GOT3 (cell line): ENCODE results near the gene ASPSCR1.
"Not testable (repeated sequence)": the region's sequence is repeated elsewhere in the genome, so short reads cannot be mapped to it uniquely, and the experiment has no call there.

ENCODE experiments used
- DNase-seq: peaks from one replicate; lab custom pipeline; 2025; ENCODE audit warnings: mixed read lengths; lab: John Stamatoyannopoulos, UW

ASPSCR1 gene

DNA sequence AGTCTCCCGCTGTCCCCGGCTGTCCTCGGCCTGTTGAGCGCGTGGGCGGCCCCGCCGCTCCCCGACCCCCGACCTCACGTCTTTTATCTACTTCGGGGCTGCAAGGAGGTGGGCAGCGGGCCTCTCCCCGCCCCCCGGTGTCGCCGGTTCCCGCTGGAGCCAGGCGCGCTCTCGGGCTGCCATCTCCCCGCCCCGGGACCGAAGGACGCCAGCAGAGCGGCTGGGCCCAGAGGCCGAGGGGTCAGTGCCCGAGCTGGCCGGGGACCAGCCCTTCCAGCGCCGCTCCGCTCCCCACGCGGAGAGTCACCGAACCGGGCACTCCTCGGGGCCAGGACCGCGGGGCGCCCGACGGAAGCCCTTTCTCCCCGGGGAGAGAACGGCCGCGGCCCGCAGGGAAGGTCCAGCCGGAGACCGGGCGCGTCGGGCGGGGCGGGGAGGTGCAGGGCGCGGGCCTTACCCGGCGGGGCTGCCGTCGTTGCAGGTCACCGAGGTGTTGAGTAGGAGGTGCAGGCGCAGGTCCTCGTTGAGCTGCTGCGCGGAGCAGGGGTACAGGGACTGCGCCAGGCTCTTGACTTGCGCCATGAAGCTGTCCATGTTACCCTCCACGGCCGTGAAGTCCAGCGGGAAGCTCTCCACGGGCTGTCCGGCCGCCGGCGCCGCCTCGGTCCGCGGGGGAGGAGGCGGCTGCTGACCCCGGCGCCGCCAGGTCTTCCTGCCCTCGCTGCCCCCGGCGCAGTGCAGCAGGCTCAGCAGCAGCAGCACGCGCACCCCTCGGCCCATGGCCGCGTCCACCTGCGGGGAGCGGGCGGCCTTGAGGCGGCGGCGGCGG lies 17.1 kb upstream of the ASPSCR1 start:
- DNase-seq, result no peak

DNA sequence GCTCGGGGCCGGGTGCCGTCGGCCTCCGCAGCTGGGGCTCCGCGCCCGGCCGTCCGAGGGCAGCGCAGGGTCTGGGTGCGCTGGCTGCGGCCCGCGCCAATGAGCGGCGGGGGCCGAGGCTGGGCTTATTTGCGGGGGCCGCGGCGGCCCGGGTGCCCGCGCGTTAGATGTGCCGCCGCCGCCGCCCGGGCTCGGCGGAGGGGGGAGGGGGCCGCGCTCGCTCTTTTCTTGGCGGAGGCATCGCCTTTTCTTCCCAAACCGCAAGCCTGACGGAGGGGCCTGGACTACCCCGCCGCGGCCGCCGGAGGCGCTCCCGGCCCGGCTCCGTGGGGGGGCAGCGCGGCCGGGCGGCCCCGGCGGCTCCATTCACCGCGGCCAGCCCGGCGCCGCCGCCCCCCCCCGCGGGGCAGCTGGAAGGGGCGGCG lies 16.3 kb upstream of the ASPSCR1 start, which contains the start of gene NOTUM:
Gene NOTUM (minus strand): TSS at position 101 of the 425 bp plus-strand sequence. CDS start 278 bp downstream, outside the sequence.
- no peak for DNase-seq

DNA sequence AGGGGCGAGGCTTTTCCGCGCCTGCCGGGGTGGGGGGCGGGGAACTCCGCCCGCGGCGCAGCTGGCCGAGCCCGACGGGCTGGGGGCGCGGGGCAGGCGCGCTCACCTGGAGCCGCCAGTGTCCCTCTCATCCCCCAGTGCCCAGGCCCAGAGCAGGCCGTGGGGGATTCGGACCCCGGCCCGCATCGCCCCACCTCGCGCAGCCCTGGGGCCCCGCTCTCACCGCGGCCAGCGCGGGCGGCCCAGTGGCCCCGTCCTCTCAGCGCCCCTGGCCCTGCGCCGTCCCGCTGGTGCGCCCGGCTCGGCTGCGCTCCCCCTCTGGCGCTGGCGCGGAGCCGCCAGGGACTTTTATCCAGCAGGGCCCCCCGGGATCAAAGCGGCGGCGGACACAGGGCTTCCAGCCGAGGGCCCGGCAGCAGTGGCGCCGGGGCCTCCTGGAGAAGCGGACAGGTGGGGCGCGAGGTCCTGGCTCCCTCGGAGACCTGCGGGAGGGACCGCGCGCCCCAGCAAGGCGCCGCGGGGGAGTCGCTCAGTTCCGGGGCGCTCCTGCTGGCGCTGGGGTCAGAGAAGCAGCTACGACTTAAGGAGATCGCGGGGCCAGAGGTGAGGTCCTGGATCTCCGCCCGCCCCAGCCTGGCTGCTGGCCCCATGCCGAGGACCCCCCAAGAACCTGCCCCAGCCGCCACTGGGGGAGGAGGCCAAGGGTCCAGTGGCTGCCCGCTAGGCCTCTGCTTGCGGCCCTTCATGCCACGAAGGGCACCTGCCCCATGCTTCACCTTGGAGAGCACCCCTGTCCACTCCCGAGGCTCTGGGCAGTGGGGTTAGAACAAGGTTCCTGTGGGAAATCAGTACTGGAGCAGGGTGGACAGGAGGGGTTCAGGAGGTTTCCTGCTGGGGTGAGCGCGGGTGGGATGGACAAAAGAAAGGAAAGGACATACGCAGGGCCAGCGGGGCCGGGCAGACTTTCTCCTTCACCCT lies 15.6 kb upstream of the ASPSCR1 start:
- DNase-seq, result no peak

DNA sequence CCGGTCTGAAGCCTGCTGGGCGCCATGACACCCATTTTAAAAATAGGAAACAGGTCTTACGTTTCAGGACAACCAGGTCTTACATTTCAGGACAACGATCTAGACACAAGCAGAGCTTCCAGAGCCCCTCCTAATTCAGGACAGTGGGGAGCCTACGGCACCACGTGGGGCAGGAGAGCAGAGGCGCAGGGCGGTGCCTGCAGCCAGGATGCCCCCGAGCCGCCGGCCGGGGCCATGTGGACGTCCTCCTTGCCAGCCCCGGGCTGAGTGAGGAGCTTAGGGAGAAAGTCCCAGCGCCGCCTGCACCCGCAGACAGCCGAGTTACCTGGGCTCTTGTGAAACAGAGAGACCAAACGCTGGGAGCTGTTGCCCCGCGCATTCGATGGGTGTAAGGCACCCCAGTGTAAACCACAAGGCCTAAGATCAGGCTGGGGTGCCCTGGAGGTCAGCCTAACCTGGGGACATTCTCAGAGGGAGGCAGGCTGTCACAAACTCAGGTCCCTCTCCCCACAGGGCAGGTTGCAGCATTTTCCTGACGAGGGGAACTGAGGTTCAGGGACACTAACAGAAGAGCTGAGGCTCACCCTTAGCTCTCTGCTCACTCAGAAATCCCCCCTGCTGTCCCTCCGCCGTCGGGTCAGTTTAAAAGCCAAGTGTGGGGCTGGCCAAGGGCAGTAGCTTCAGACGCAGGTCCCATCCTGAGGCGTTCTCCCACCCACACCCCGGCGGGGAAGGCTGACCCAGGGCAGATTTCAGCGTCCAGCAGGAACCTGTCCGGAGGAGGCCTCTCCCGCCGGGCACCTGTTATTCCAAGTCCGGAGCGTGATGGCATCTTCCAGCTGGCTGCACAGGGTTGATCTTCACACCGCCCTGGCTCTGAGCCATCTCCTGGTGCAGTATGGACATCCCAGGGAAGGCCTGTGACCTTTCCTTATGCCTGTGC lies 14.7 kb upstream of the ASPSCR1 start:
- DNase-seq, result no peak

GRCh38 chr17:81964081-81964849 lies 13.2 kb upstream of the ASPSCR1 start:
- no peak for DNase-seq

DNA sequence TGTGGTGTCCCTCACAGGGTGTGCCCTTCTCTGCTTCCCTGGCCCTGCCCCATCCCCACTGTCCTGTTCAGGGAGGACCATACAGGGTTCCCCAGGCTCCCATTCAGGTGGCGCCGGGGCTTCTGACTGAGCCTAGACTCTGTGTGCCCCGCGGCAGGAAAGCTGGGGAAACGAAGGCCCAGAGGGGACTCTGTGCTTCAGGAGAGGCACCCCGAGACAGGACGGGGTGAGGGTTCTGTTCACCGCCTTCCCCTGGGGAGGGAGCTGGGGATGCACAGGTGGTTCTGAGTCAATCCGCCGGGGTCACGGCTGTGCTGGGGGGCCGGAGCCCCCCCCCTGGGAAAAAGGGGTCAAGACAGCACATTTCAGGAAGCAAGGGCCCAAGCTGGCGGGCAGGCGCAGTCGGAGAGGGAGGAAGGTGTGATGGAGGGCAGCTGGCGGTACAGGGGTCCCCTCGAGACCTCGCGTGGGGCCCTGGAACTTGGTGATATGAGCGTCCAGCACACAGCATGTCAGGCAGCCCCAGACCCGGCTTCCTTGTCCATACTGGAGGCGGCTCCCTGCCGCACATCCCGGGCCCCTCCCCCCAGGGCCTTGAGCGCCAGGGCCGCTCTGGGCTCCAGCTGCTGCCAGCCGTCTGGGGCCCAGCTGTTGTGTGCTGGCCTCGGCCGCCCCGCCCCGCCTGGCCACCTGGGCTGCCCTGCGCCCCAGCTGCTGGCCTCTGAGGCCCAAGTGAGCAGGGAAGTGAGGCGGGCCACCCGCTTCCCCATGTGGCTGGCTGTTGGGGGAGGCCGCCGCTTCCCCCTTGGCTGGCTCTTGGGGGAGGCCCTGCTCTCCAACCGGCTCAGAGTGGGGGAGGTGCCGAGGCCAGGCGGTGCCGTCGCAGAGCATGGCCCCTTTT lies 10.8 kb upstream of the ASPSCR1 start:
- DNase-seq, result no peak

- DNase-seq, result no peak
Observed at GRCh38 chr17:81967244-81967532, 10.2 kb upstream of the ASPSCR1 start.

- no peak for DNase-seq
Observed at GRCh38 chr17:81967533-81968395, 9.7 kb upstream of the ASPSCR1 start.

GRCh38 chr17:81968396-81968745 lies 9.1 kb upstream of the ASPSCR1 start:
- no peak for DNase-seq

- DNase-seq, result no peak
Observed at GRCh38 chr17:81968850-81969812, 8.3 kb upstream of the ASPSCR1 start.

DNA sequence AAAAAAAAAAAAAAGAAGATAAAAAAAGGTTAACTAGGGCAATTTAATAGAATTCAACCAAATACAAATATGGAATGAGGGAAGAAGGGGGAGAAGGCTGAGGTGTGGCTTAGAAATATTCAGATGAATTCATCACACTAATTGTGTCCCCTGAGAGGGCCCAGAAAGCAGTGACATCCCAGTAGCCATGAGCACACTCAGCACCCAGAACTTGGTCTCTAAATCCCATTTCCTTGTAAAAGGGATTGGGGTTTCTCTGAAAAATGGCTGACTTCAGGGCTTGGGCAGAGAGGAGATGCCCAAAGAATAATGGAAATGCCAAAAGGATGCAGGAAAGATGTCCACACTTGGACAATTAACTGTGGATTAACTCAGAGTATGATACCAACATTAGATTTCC lies 4.0 kb upstream of the ASPSCR1 start:
- no peak for DNase-seq

DNA sequence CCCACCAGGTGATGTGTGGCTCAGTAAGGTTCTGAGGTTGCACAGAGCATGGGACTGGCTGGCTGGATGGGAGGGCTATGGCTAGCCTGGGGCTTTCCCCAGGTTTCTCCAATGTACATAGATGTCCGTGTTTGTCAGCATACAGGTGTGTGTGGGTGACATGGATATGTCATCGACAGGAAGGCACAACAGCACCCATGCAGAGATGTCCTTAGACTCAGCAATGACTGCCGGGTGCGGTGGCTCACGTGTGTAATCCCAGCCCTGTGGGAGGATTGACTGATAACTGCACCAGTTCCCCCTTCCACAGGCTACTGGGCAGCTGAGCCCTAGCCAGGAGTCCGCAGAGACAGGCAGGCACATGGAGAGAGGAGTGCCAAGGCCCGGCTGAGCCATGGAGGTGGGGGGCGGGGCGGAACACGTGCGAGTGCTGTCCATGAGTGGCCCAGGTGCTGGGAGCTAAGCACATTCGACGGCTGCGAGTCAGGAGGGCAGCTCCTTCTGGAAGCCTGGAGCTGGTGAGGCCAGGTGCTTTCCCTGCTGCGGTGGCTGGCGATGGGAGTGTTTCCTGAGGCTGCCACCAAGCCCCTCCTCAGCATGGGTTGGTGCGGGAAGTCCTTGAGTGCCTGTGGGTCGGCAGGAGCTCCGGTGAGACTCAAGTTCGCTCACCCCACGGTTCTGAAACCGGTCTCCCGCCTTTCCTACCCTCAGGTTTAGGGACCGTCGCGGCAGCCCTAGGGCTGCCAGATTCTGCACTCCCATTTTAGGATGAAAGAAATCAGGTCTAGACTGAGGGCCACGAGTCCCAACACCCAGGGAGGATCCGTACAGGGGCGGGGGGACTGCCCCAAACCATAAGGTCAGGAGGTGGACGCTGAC lies 858 bp upstream of the ASPSCR1 start:
- no peak for DNase-seq

- no peak for DNase-seq
Observed at GRCh38 chr17:81978524-81979298, 1.3 kb downstream of the ASPSCR1 start.

- DNase-seq, result no peak
Observed at GRCh38 chr17:81980122-81980521, 2.7 kb downstream of the ASPSCR1 start.

DNA sequence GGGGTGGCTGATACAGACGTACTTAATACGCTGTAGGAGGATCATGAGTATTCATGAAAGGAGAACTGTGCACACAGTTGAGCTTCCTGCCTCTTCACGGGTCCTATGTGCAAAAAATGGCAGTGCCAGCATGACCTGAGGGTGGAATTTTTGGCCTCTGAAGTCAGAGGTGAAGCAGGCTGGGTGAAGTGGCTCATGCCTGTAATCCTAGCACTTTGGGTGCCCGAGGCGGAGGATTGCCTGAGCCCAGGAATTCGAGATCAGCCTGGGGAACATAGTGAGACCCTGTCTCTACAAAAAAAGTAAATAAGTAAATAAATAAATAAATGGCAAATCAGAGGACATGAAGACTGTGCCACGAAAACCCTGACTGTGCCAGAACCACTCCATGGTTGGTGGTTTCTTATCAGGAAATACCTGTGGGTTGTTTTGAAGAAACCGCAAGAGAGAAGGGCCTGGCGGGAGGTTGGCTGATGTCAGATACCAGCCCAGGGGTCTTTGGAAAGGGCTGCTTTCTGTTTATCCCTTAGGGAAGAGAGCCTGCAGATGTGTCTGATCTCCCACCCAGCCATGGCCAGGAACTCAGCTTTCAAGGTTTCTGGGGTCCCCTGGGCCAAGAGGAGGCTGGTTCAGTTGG lies 3.4 kb downstream of the ASPSCR1 start:
- no peak for DNase-seq

DNA sequence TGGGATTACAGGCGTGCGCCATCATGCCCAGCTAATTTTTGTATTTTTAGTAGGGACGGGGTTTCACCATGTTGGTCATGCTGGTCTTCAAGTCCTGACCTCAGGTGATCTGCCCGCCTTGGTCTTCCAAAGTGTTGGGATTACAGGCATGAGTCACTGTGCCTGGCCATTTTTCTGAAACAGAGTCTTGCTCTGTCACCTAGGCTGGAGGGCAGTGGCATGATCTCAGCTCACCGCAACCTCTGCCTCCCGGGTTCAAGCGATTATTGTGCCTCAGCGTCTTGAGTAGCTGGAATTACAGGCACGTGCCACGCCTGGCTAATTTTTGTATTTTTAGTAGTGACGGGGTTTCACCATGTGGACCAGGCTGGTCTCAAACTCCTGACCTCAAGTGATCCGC lies 4.1 kb downstream of the ASPSCR1 start:
- DNase-seq, result not testable (repeated sequence)
